ENCODE results near the gene GIMAP2.
"Not testable (repeated sequence)": the region's sequence is repeated elsewhere in the genome, so short reads cannot be mapped to it uniquely, and the experiment has no call there.

The GIMAP2 gene

GRCh38 chr7:150675714-150676113, 9.8 kb upstream of the GIMAP2 start:
- Mint-ChIP-seq H3K27ac (no peak overlapping the region), H3K4me1 (no peaks in the 10 kb centered on the region), H3K27me3 (ENCODE audit: low read depth, poor library complexity) (peaks cover 4% of the 10 kb centered on the region), H3K4me3 (no peak overlapping the region), H3K9me3 (peaks cover 33% of the 10 kb centered on the region), H3K36me3 (ENCODE audit: low read depth) (peaks cover 5% of the 10 kb centered on the region)
- TF ChIP-seq, protein P1, sequence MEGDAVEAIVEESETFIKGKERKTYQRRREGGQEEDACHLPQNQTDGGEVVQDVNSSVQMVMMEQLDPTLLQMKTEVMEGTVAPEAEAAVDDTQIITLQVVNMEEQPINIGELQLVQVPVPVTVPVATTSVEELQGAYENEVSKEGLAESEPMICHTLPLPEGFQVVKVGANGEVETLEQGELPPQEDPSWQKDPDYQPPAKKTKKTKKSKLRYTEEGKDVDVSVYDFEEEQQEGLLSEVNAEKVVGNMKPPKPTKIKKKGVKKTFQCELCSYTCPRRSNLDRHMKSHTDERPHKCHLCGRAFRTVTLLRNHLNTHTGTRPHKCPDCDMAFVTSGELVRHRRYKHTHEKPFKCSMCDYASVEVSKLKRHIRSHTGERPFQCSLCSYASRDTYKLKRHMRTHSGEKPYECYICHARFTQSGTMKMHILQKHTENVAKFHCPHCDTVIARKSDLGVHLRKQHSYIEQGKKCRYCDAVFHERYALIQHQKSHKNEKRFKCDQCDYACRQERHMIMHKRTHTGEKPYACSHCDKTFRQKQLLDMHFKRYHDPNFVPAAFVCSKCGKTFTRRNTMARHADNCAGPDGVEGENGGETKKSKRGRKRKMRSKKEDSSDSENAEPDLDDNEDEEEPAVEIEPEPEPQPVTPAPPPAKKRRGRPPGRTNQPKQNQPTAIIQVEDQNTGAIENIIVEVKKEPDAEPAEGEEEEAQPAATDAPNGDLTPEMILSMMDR (IDR thresholded peaks at IDR 0.05): no peak
- no peak for DNase-seq

DNA sequence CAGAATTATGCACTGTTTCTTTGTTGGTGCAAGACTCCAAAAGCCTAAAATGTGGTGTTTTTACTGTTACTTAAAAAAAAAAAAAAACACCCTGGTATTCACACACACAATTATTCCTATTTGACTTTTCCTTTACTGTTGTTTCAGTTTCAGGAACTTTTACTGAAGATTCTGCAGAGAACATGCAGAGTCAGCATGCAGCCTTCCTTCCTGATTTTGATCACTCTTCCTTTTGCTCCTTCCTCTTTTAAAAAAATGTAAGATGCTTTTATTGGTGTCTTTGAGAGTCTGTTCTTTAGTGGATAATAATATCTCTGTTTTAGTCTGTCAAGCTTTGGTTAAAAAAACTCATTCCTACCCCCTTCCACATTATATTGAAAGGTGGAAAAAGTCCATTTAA, 9.2 kb upstream of the GIMAP2 start:
- not testable (repeated sequence) for H3K4me1 Mint-ChIP-seq; H3K4me3 Mint-ChIP-seq; DNase-seq; H3K27ac Mint-ChIP-seq; H3K36me3 Mint-ChIP-seq (ENCODE audit: low read depth); H3K27me3 Mint-ChIP-seq (ENCODE audit: low read depth, poor library complexity)
- peaks cover 38% of the 10 kb centered on the region for H3K9me3 Mint-ChIP-seq

- H3K9me3 Mint-ChIP-seq: peaks cover 41% of the 10 kb centered on the region
- not testable (repeated sequence) for H3K27me3 Mint-ChIP-seq (ENCODE audit: low read depth, poor library complexity); H3K36me3 Mint-ChIP-seq (ENCODE audit: low read depth); H3K27ac Mint-ChIP-seq; DNase-seq; H3K4me3 Mint-ChIP-seq; H3K4me1 Mint-ChIP-seq
Observed at GRCh38 chr7:150676854-150677253, 8.7 kb upstream of the GIMAP2 start.

GRCh38 chr7:150678601-150679000, 6.9 kb upstream of the GIMAP2 start:
- H3K9me3 Mint-ChIP-seq: peaks cover 46% of the 10 kb centered on the region
- not testable (repeated sequence) for H3K27ac Mint-ChIP-seq, H3K4me3 Mint-ChIP-seq

GRCh38 chr7:150680364-150680763, 5.1 kb upstream of the GIMAP2 start:
- H3K4me1 Mint-ChIP-seq; H3K36me3 Mint-ChIP-seq (ENCODE audit: low read depth); DNase-seq; H3K27ac Mint-ChIP-seq; H3K4me3 Mint-ChIP-seq; H3K27me3 Mint-ChIP-seq (ENCODE audit: low read depth, poor library complexity): not testable (repeated sequence)
- H3K9me3 Mint-ChIP-seq: peaks cover 46% of the 10 kb centered on the region

More at GRCh38 chr7:150678601-150679000, 6.9 kb upstream of the GIMAP2 start:
- not testable (repeated sequence) for H3K27me3 Mint-ChIP-seq (ENCODE audit: low read depth, poor library complexity); H3K36me3 Mint-ChIP-seq (ENCODE audit: low read depth); H3K4me1 Mint-ChIP-seq; DNase-seq

GRCh38 chr7:150686030-150686631, 625 bp downstream of the GIMAP2 start:
- Mint-ChIP-seq H3K27me3 (ENCODE audit: low read depth, poor library complexity) (peaks cover 10% of the 10 kb centered on the region), H3K4me1 (no peaks in the 10 kb centered on the region), H3K9me3 (peaks cover 22% of the 10 kb centered on the region), H3K4me3 (no peak overlapping the region), H3K36me3 (ENCODE audit: low read depth) (no peaks in the 10 kb centered on the region), H3K27ac (peak overlapping the region; percentile 16)
- TF ChIP-seq, protein P1 (IDR thresholded peaks at IDR 0.05): no peak
- DNase-seq: no peak

GRCh38 chr7:150688630-150689029, 3.1 kb downstream of the GIMAP2 start:
- TF ChIP-seq, protein P1 (IDR thresholded peaks at IDR 0.05): no peak
- no peak overlapping the region for H3K4me3 Mint-ChIP-seq
- no peaks in the 10 kb centered on the region for H3K36me3 Mint-ChIP-seq (ENCODE audit: low read depth)
- no peak for DNase-seq
- peaks cover 8% of the 10 kb centered on the region for H3K9me3 Mint-ChIP-seq
- no peak overlapping the region for H3K27ac Mint-ChIP-seq
- peaks cover 10% of the 10 kb centered on the region for H3K27me3 Mint-ChIP-seq (ENCODE audit: low read depth, poor library complexity)
- H3K4me1 Mint-ChIP-seq: no peaks in the 10 kb centered on the region

- Mint-ChIP-seq H3K4me3 (no peak overlapping the region), H3K27me3 (ENCODE audit: low read depth, poor library complexity) (no peaks in the 10 kb centered on the region), H3K9me3 (peaks cover 39% of the 10 kb centered on the region), H3K27ac (no peak overlapping the region), H3K36me3 (ENCODE audit: low read depth) (no peaks in the 10 kb centered on the region), H3K4me1 (no peaks in the 10 kb centered on the region)
- TF ChIP-seq, protein P1 (IDR thresholded peaks at IDR 0.05): no peak
- no peak for DNase-seq
Observed at GRCh38 chr7:150695654-150696053, 10.1 kb downstream of the GIMAP2 start.

Measured in nephron progenitor cell (in vitro differentiated cells).